Left lung (tissue), 10 donors: ENCODE results near the gene IGFBP5. TPM values are rescaled to one million over a fixed set of nuclear protein-coding genes. Genes with fewer than 3 reads are reported as not detected.

ENCODE experiments used
- ATAC-seq: fragments of 200-7000 bp; cut with Tn5 transposase; one replicate; pipeline ENCODE4 v1.9.1; 2020; ENCODE audit warnings: moderate library complexity
- DNase-seq, 4 donors: peaks; one replicate each; pipeline ENCODE4 v3.0.0-alpha.2; 2013 to 2020
- H3K27ac ChIP-seq, 2 donors: fragments of 200-600 bp; sonication (generic) in 1 of 2; one replicate each; pipeline versions ENCODE4 v1.5.0 to v1.8.0; 2020 to 2021
- H3K27me3 ChIP-seq, 2 donors: fragments of 200-600 bp; sonication (generic) in 1 of 2; one replicate each; pipeline versions ENCODE4 v1.5.0 to v1.8.0; 2020 to 2021
- H3K36me3 ChIP-seq, 2 donors: fragments of 200-600 bp; sonication (generic) in 1 of 2; one replicate each; pipeline versions ENCODE4 v1.5.0 to v1.8.0; 2020 to 2021
- H3K4me1 ChIP-seq, 2 donors: fragments of 200-600 bp; one replicate each; pipeline ENCODE4 v1.8.0; 2021
- H3K4me3 ChIP-seq, 2 donors: fragments of 200-600 bp; sonication (generic) in 1 of 2; one replicate each; pipeline versions ENCODE4 v1.5.0 to v1.8.0; 2020 to 2021; ENCODE audit warnings: mild to moderate bottlenecking in 1 of 2
- H3K9me3 ChIP-seq, 2 donors: fragments of 200-600 bp; sonication (generic) in 1 of 2; one replicate each; pipeline versions ENCODE4 v1.5.0 to v1.8.0; 2020 to 2021
- CTCF ChIP-seq, 2 donors: fragments of 200-600 bp; sonication (generic) in 1 of 2; IDR thresholded peaks; one replicate each; pipeline versions ENCODE4 v1.5.0 to v1.8.0; 2021; ENCODE audit warnings: antibody characterized with exemption in 2 of 2
- intact Hi-C, 2 donors: fragments of 100-400 bp; cut with DNase I; formaldehyde crosslinking; loops; one replicate each; pipeline versions ENCODE4 v1.11.2 to v1.14.2; 2022
- polyA plus RNA-seq, 6 donors: library from polyadenylated mRNA; unstranded; fragments of 120-200 nt; gene quantifications; one replicate each; pipeline ENCODE4 v1.2.1, GENCODE V29; 2013; ENCODE audit not compliant: insufficient read length in 6 of 6
- total RNA-seq, 2 donors: library from RNA; stranded (reverse); fragmentation: NEBNext Ultra II Directional; extraction: Animal tissue kit (Norgen Biotek cat#: 25700); gene quantifications; one replicate each; pipeline ENCODE4 v1.2.1, GENCODE V29; 2021
- donor health status: DM: no; HTN: yes; CAD: no.
- donor health status: DM: no; HTN: no; CAD: no.

The IGFBP5 gene
- total and polyA plus RNA-seq, 8 donors: 89.4 to 149 (median 121) TPM

DNA sequence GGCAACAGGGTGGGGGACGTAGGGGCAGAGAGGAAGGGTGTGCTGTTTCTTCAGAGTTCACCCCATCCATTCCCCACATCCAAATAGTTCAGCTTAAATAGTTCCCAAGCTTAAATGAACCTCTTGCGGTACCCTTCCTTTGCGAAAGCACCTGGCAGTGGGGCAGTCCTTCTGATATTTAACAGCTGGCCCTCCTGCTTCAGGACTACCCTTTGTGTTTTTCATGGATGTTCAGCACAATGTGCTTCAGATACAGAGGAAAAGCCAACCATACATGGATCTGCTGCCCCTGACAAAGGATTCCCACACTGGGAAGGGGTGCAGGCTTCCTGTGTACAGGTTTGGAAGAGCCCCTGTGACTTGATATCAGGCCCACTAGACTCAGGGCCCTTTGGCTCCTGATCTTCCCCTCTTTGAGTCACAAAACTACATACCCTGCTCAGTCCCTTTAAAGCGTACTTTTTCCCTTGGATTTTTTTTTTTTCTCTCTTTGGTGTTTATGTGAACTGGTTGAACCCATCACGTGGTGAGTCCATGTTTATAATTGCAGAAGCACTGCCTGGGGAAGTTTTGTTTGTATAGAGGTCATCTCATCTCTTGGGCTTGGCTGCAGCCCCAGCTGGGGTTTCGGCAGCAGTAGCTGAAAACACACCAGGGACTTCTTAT, 45.3 kb upstream of the IGFBP5 start:
- H3K9me3 ChIP-seq: no peaks in the 10 kb centered on the region
- H3K27ac ChIP-seq: no peak overlapping the region
- H3K4me3 ChIP-seq: no peak overlapping the region
- H3K27me3 ChIP-seq: no peaks in the 10 kb centered on the region
- peak in 2 of 4 donors; percentile 68 to 85 for DNase-seq
- ATAC-seq: peak; percentile 69
- H3K4me1 ChIP-seq: peaks cover 0 to 13% of the 10 kb centered on the region in 2 donors
- no peaks in the 10 kb centered on the region for H3K36me3 ChIP-seq
- no peak for TF ChIP-seq CTCF (IDR thresholded peaks at IDR 0.05)
- intact Hi-C loops: no loop called here

GRCh38 chr2:216739035-216739434, 43.7 kb upstream of the IGFBP5 start:
- Histone ChIP-seq H3K4me1 (peaks cover 2 to 13% of the 10 kb centered on the region in 2 donors), H3K27ac (no peak overlapping the region), H3K27me3 (no peaks in the 10 kb centered on the region), H3K36me3 (no peaks in the 10 kb centered on the region), H3K9me3 (no peaks in the 10 kb centered on the region), H3K4me3 (no peak overlapping the region)
- ATAC-seq (no peak), DNase-seq (no peak)
- intact Hi-C loops: no loop called here
- TF ChIP-seq CTCF (IDR thresholded peaks at IDR 0.05): no peak

GRCh38 chr2:216737676-216738075, 42.3 kb upstream of the IGFBP5 start:
- Histone ChIP-seq H3K36me3 (no peaks in the 10 kb centered on the region), H3K27ac (no peak overlapping the region), H3K9me3 (no peaks in the 10 kb centered on the region), H3K27me3 (no peaks in the 10 kb centered on the region), H3K4me1 (peaks cover 2 to 13% of the 10 kb centered on the region in 2 donors), H3K4me3 (no peak overlapping the region)
- no peak for TF ChIP-seq CTCF (IDR thresholded peaks at IDR 0.05)
- intact Hi-C loops: no loop called here
- ATAC-seq (no peak), DNase-seq (no peak)

GRCh38 chr2:216736326-216736725, 41.0 kb upstream of the IGFBP5 start:
- DNase-seq (no peak), ATAC-seq (no peak)
- Histone ChIP-seq H3K9me3 (no peaks in the 10 kb centered on the region), H3K4me3 (no peak overlapping the region), H3K4me1 (peaks cover 2 to 13% of the 10 kb centered on the region in 2 donors), H3K27ac (no peak overlapping the region), H3K36me3 (no peaks in the 10 kb centered on the region), H3K27me3 (no peaks in the 10 kb centered on the region)
- intact Hi-C loops: no loop called here
- TF ChIP-seq CTCF (IDR thresholded peaks at IDR 0.05): no peak

- TF ChIP-seq CTCF (IDR thresholded peaks at IDR 0.05): no peak
Measured at GRCh38 chr2:216735668-216736067, 40.3 kb upstream of the IGFBP5 start.

More at GRCh38 chr2:216735668-216736067, 40.3 kb upstream of the IGFBP5 start:
- Histone ChIP-seq H3K9me3 (no peaks in the 10 kb centered on the region), H3K27me3 (no peaks in the 10 kb centered on the region), H3K4me3 (no peak overlapping the region), H3K27ac (no peak overlapping the region), H3K36me3 (no peaks in the 10 kb centered on the region), H3K4me1 (peaks cover 2 to 6% of the 10 kb centered on the region in 2 donors)
- intact Hi-C loops: no loop called here
- DNase-seq (no peak), ATAC-seq (no peak)
